DMS114 treated with DMSO at 0.1 percent for 48 hours (cell line): ENCODE results near the gene SYF2.

Experiments used
- DNase-seq: peaks from one replicate; lab custom pipeline; 2025; ENCODE audit not compliant: unreplicated experiment; lab: John Stamatoyannopoulos, UW

The SYF2 gene

GRCh38 chr1:25185409-25186160 is 46.7 kb downstream of the SYF2 start:
- no peak for DNase-seq

GRCh38 chr1:25184001-25184762 is 48.1 kb downstream of the SYF2 start:
- no peak for DNase-seq

- no peak for DNase-seq
These were observed 48.9 kb downstream of the SYF2 start for GRCh38 chr1:25183126-25183980.

- no peak for DNase-seq
These were observed 49.7 kb downstream of the SYF2 start for GRCh38 chr1:25182629-25183028.

GRCh38 chr1:25180996-25181395 is 51.3 kb downstream of the SYF2 start:
- DNase-seq, result no peak

- no peak for DNase-seq
These were observed 53.3 kb downstream of the SYF2 start for GRCh38 chr1:25178917-25179561.

GRCh38 chr1:25174730-25175612 is 57.3 kb downstream of the SYF2 start:
- no peak for DNase-seq

- no peak for DNase-seq
These were observed 58.0 kb downstream of the SYF2 start for GRCh38 chr1:25174363-25174729.

- DNase-seq, result no peak
These were observed 58.4 kb downstream of the SYF2 start for GRCh38 chr1:25173809-25174340.
